Vagina (tissue), 2 donors: ENCODE results near the gene PSMB10.

ENCODE experiments used
- POLR2AphosphoS5 ChIP-seq, 2 donors: sonication (generic); formaldehyde crosslinking; IDR thresholded peaks; one replicate each; pipeline ENCODE4 v1.9.0; 2017; ENCODE audit warnings: antibody characterized with exemption in 2 of 2, mild to moderate bottlenecking in 2 of 2, low read depth in 1 of 2; ENCODE audit not compliant: insufficient read depth in 1 of 2
- TF ChIP-seq, protein P1 (sequence below), 3 experiments: fragments of 450-650 bp in 2 of 3; fragments of 200-600 bp in 1 of 3; sonication (generic) in 1 of 3; IDR thresholded peaks; one replicate each; pipeline ENCODE4 v1.5.1; 2017 to 2019; ENCODE audit warnings: antibody characterized with exemption in 3 of 3, mild to moderate bottlenecking in 2 of 3, moderate library complexity in 2 of 3

GRCh38 chr16:67944690-67945391 is 8.2 kb upstream of the PSMB10 start:
- TF ChIP-seq, protein P1, sequence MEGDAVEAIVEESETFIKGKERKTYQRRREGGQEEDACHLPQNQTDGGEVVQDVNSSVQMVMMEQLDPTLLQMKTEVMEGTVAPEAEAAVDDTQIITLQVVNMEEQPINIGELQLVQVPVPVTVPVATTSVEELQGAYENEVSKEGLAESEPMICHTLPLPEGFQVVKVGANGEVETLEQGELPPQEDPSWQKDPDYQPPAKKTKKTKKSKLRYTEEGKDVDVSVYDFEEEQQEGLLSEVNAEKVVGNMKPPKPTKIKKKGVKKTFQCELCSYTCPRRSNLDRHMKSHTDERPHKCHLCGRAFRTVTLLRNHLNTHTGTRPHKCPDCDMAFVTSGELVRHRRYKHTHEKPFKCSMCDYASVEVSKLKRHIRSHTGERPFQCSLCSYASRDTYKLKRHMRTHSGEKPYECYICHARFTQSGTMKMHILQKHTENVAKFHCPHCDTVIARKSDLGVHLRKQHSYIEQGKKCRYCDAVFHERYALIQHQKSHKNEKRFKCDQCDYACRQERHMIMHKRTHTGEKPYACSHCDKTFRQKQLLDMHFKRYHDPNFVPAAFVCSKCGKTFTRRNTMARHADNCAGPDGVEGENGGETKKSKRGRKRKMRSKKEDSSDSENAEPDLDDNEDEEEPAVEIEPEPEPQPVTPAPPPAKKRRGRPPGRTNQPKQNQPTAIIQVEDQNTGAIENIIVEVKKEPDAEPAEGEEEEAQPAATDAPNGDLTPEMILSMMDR (IDR thresholded peaks at IDR 0.05): no peak
- no peak for TF ChIP-seq POLR2AphosphoS5 (IDR thresholded peaks at IDR 0.05; ENCODE audit: insufficient read depth in 1 of 2, low read depth in 1 of 2)
